ENCODE measurements around the gene CNTNAP2. TPM values are rescaled to one million over a fixed set of nuclear protein-coding genes. Genes with fewer than 3 reads are reported as not detected.

The CNTNAP2 gene
- total RNA-seq, 1 experiment from 2014 or later = 64.5 TPM

DNA sequence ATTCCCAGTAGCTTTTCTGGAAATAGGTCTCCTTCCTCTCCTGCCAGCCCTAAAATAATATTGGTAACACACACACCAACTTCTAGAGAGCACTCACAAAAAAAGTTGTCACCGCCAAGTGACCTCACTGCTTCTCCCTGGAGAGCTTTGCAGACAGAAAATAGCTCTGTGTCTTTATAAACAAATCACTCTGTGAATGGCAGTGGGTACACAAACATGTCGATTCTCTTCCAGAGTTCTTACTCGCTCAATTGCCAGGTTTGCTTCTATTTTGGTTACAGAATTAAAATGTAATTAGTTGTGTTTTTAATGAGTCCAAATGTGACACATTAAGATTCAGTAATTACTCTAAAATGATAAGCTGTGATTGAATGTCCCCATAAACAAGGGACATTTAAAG lies 1824.8 kb downstream of the CNTNAP2 start:
- no peaks in the 10 kb centered on the region for H3K27me3 ChIP-seq (ENCODE audit: insufficient read depth, low read length)
- H3K9ac ChIP-seq (ENCODE audit: extremely low read depth, insufficient read length, low read length) = no peak overlapping the region
- H2BK20ac ChIP-seq (ENCODE audit: low read depth, low read length, poor library complexity, severe bottlenecking) = no peak overlapping the region
- H3K79me1 ChIP-seq (ENCODE audit: insufficient read depth, low read depth, low read length, poor library complexity, severe bottlenecking) = no peaks in the 10 kb centered on the region
- no peaks in the 10 kb centered on the region for H3K23me2 ChIP-seq (ENCODE audit: insufficient read length, low read depth, low read length, poor library complexity, severe bottlenecking)
- no peak for DNase-seq
- no peak overlapping the region for H3K23ac ChIP-seq (ENCODE audit: insufficient read length, low read depth, low read length)
- no peak overlapping the region for H2BK15ac ChIP-seq (ENCODE audit: low read depth, low read length)
- TF ChIP-seq, protein P1, sequence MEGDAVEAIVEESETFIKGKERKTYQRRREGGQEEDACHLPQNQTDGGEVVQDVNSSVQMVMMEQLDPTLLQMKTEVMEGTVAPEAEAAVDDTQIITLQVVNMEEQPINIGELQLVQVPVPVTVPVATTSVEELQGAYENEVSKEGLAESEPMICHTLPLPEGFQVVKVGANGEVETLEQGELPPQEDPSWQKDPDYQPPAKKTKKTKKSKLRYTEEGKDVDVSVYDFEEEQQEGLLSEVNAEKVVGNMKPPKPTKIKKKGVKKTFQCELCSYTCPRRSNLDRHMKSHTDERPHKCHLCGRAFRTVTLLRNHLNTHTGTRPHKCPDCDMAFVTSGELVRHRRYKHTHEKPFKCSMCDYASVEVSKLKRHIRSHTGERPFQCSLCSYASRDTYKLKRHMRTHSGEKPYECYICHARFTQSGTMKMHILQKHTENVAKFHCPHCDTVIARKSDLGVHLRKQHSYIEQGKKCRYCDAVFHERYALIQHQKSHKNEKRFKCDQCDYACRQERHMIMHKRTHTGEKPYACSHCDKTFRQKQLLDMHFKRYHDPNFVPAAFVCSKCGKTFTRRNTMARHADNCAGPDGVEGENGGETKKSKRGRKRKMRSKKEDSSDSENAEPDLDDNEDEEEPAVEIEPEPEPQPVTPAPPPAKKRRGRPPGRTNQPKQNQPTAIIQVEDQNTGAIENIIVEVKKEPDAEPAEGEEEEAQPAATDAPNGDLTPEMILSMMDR (conservative IDR thresholded peaks at IDR 0.05) = no peak
- no peaks in the 10 kb centered on the region for H3K27me3 Mint-ChIP-seq (ENCODE audit: low read depth)
- no peak overlapping the region for H2BK5ac ChIP-seq (ENCODE audit: insufficient read length, low read length)
- H2BK12ac ChIP-seq (ENCODE audit: insufficient read length, low read depth, low read length) = no peak overlapping the region
- no peaks in the 10 kb centered on the region for H3K79me2 ChIP-seq (ENCODE audit: insufficient read depth, low read length)
- no peak overlapping the region for H3K4ac ChIP-seq (ENCODE audit: low read depth, low read length)
- no peak overlapping the region for H2AK5ac ChIP-seq (ENCODE audit: insufficient read length, low read length)
- no peak overlapping the region for H3K14ac ChIP-seq (ENCODE audit: insufficient read depth, low read length)
- H3K27ac Mint-ChIP-seq = no peak overlapping the region
- H3K36me3 Mint-ChIP-seq (ENCODE audit: insufficient read depth in 1 of 3, low read depth in 3 of 3) = no peaks in the 10 kb centered on the region; a peak in 1 of 7 replicates
- H2AFZ ChIP-seq (ENCODE audit: low read length) = no peak overlapping the region
- no peak overlapping the region for H4K91ac ChIP-seq (ENCODE audit: insufficient read length, low read depth, low read length)
- H3K9me3 ChIP-seq (ENCODE audit: control insufficient read depth, low read depth, low read length) = no peaks in the 10 kb centered on the region
- H3T11ph ChIP-seq (ENCODE audit: low read length) = no peak overlapping the region
- H4K20me1 ChIP-seq (ENCODE audit: control insufficient read depth, insufficient read depth, insufficient read length) = no peaks in the 10 kb centered on the region
- no peak overlapping the region for H4K5ac ChIP-seq (ENCODE audit: insufficient read length, low read depth, low read length)
- no peak overlapping the region for H4K8ac ChIP-seq (replicated peaks; ENCODE audit: insufficient read length, low read depth, low read length)
- H3K4me3 Mint-ChIP-seq = no peak overlapping the region
- H3K18ac ChIP-seq (ENCODE audit: insufficient read length, low read depth, low read length) = no peak overlapping the region
- no peaks in the 10 kb centered on the region for H3K9me3 Mint-ChIP-seq
- H3K4me1 Mint-ChIP-seq = no peaks in the 10 kb centered on the region
- no CpG with 5 or more reads among the region's 3 CpGs for WGBS (ENCODE audit: extremely low coverage, insufficient read length, low lambda C conversion rate)
- H3K4me1 ChIP-seq (ENCODE audit: insufficient read depth, low read length) = no peaks in the 10 kb centered on the region
- no peak overlapping the region for H2BK120ac ChIP-seq (ENCODE audit: low read depth, low read length, poor library complexity, severe bottlenecking)
- no peak overlapping the region for H3K4me2 ChIP-seq (ENCODE audit: insufficient read depth, insufficient read length, low read length)
- H3K56ac ChIP-seq (ENCODE audit: insufficient read length, low read depth, low read length) = no peak overlapping the region
- H3K27ac ChIP-seq (ENCODE audit: insufficient read length, low read depth, low read length) = no peak overlapping the region
